ENCODE data around the gene CYB561. TPM values are rescaled to one million over a fixed set of nuclear protein-coding genes. Genes with fewer than 3 reads are reported as not detected.
"Not testable (repeated sequence)": the region's sequence is repeated elsewhere in the genome, so short reads cannot be mapped to it uniquely, and the experiment has no call there.

CYB561 gene
- total RNA-seq, 4 donors from 2014 or later = 41.7 to 74.6 (median 56.4) TPM

- DNase-seq (ENCODE audit: low spot score in 2 of 2) = no peak
- H3K4me3 ChIP-seq (ENCODE audit: low read depth, poor library complexity, severe bottlenecking) = no peak overlapping the region
- WGBS, 2 donors = 87 to 91% methylated on average over 4 of the region's 4 CpGs
- TF ChIP-seq CTCF (IDR thresholded peaks at IDR 0.05) (no peak), POLR2A (IDR thresholded peaks at IDR 0.05) (no peak)
- intact Hi-C loops (cut with DNase I; ENCODE audit: low total_unique reads) = no loop called here
Observed at GRCh38 chr17:63458478-63458877, 12.4 kb upstream of the CYB561 start.

- WGBS, 2 donors = 64 to 67% methylated on average over 4 of the region's 4 CpGs
- TF ChIP-seq CTCF (IDR thresholded peaks at IDR 0.05) (no peak), POLR2A (IDR thresholded peaks at IDR 0.05) (no peak)
- no peak overlapping the region for H3K4me3 ChIP-seq (ENCODE audit: low read depth, poor library complexity, severe bottlenecking)
- intact Hi-C loops (cut with DNase I; ENCODE audit: low total_unique reads) = no loop called here
- DNase-seq (ENCODE audit: low spot score in 2 of 2) = no peak
Observed at GRCh38 chr17:63455417-63455816, 9.3 kb upstream of the CYB561 start.

- no peak overlapping the region for H3K4me3 ChIP-seq (ENCODE audit: low read depth, poor library complexity, severe bottlenecking)
- WGBS, 2 donors = 30 to 50% methylated on average over 4 to 5 of the region's 5 CpGs
- no peak for TF ChIP-seq POLR2A (IDR thresholded peaks at IDR 0.05)
- TF ChIP-seq CTCF (IDR thresholded peaks at IDR 0.05) = no peak
- intact Hi-C loops (cut with DNase I; ENCODE audit: low total_unique reads) = no loop called here
- DNase-seq (ENCODE audit: low spot score in 2 of 2) = no peak
Observed at GRCh38 chr17:63454915-63455314, 8.8 kb upstream of the CYB561 start.

GRCh38 chr17:63454357-63454756 is 8.3 kb upstream of the CYB561 start:
- H3K4me3 ChIP-seq (ENCODE audit: low read depth, poor library complexity, severe bottlenecking); intact Hi-C loops (cut with DNase I; ENCODE audit: low total_unique reads); DNase-seq (ENCODE audit: low spot score in 2 of 2): not testable (repeated sequence)
- WGBS, 2 donors = 78 to 93% methylated on average over 6 of the region's 6 CpGs

GRCh38 chr17:63452962-63453551 is 7.0 kb upstream of the CYB561 start:
- WGBS, 2 donors = 58 to 59% methylated on average over 7 of the region's 7 CpGs
- TF ChIP-seq CTCF (IDR thresholded peaks at IDR 0.05) (no peak), POLR2A (IDR thresholded peaks at IDR 0.05) (no peak)
- intact Hi-C loops (cut with DNase I; ENCODE audit: low total_unique reads) = no loop called here
- no peak for DNase-seq (ENCODE audit: low spot score in 2 of 2)
- H3K4me3 ChIP-seq (ENCODE audit: low read depth, poor library complexity, severe bottlenecking) = no peak overlapping the region

- no peak for TF ChIP-seq POLR2A (IDR thresholded peaks at IDR 0.05)
- no peak for DNase-seq (ENCODE audit: low spot score in 2 of 2)
- H3K4me3 ChIP-seq (ENCODE audit: low read depth, poor library complexity, severe bottlenecking) = no peak overlapping the region
- intact Hi-C loops (cut with DNase I; ENCODE audit: low total_unique reads) = no loop called here
- WGBS, 2 donors = 87% methylated on average over 13 to 15 of the region's 15 CpGs
Observed at GRCh38 chr17:63452046-63452961, 6.2 kb upstream of the CYB561 start.

Measured in lower leg skin (tissue), 4 donors.